SK-N-SH (cell line): ENCODE measurements around the gene UNKL. TPM values are rescaled to one million over a fixed set of nuclear protein-coding genes. Genes with fewer than 3 reads are reported as not detected.

Experiments used
- CTCF ChIA-PET: fragments of 300-600, 350-600 bp; formaldehyde crosslinking; extraction: SDS; loops from one replicate; lab custom pipeline; 2021; lab: Yijun Ruan, JAX
- POLR2A ChIA-PET: fragments of 350-600 bp; sonication (Branson Sonifier 250); formaldehyde crosslinking; extraction: SDS; loops from one replicate; lab custom pipeline; 2020; ENCODE audit warnings: antibody characterized with exemption, inconsistent platforms; lab: Yijun Ruan, JAX
- DNase-seq: peaks from one replicate; pipeline ENCODE4 v3.0.0; 2012
- H2AFZ ChIP-seq: fragments of 200-600 bp; sonication (generic); 2 replicates; pipeline ENCODE4 v1.8.1; 2016; ENCODE audit warnings: antibody characterized with exemption, mild to moderate bottlenecking, low read depth
- H3F3A ChIP-seq: fragments of 200-600 bp; sonication (generic); replicated peaks from 2 replicates; pipeline ENCODE3; 2016; ENCODE audit warnings: antibody characterized with exemption, mild to moderate bottlenecking; ENCODE audit not compliant: insufficient read depth
- H3K27ac ChIP-seq, 2 experiments: fragments of 200-500 bp in 1 of 2; fragments of 200-600 bp in 1 of 2; sonication (Bioruptor generic) in 1 of 2; sonication (generic), shearing (Covaris generic) in 1 of 2; 2 replicates each; pipeline versions ENCODE4 v1.5.1 to v1.6.1; 2014 to 2016; ENCODE audit warnings: low read depth in 2 of 2, inconsistent platforms in 1 of 2, low read length in 1 of 2, mild to moderate bottlenecking in 1 of 2, mixed read lengths in 1 of 2
- H3K27me3 ChIP-seq: fragments of 200-600 bp; sonication (generic), shearing (Covaris generic); 2 replicates; pipeline ENCODE4 v1.6.1; 2016; ENCODE audit warnings: mixed run types; ENCODE audit not compliant: insufficient read depth
- H3K36me3 ChIP-seq, 2 experiments: fragments of 200-500 bp in 1 of 2; fragments of 200-600 bp in 1 of 2; sonication (Bioruptor generic) in 1 of 2; sonication (generic) in 1 of 2; replicated peaks in 1 of 2; 2 replicates each; pipeline versions ENCODE3 to v1.5.1; 2014 to 2016; ENCODE audit warnings: low read length in 1 of 2, mild to moderate bottlenecking in 1 of 2; ENCODE audit not compliant: insufficient read depth in 2 of 2, control insufficient read depth in 1 of 2
- H3K4me1 ChIP-seq, 2 experiments: fragments of 200-500 bp in 1 of 2; fragments of 200-600 bp in 1 of 2; sonication (Bioruptor generic) in 1 of 2; sonication (generic), shearing (Covaris generic) in 1 of 2; 2 replicates each; pipeline versions ENCODE4 v1.5.1 to v1.6.1; 2014 to 2016; ENCODE audit warnings: low read depth in 1 of 2, low read length in 1 of 2, mixed run types in 1 of 2; ENCODE audit not compliant: insufficient read depth in 2 of 2, control insufficient read depth in 1 of 2
- H3K4me2 ChIP-seq: fragments of 200-600 bp; sonication (generic), shearing (Covaris generic); 2 replicates; pipeline ENCODE4 v1.6.1; 2017; ENCODE audit warnings: mixed run types
- H3K4me3 ChIP-seq, 2 experiments: fragments of 200-500 bp in 1 of 2; fragments of 200-600 bp in 1 of 2; sonication (Bioruptor generic) in 1 of 2; sonication (generic), shearing (Covaris generic) in 1 of 2; 2 replicates each; pipeline versions ENCODE4 v1.5.1 to v1.8.1; 2014 to 2016; ENCODE audit warnings: low read depth in 2 of 2, inconsistent platforms in 1 of 2, low read length in 1 of 2, mild to moderate bottlenecking in 1 of 2, mixed read lengths in 1 of 2, moderate library complexity in 1 of 2
- H3K79me2 ChIP-seq: fragments of 200-600 bp; sonication (generic); 2 replicates; pipeline ENCODE4 v1.8.1; 2017; ENCODE audit warnings: mild to moderate bottlenecking; ENCODE audit not compliant: insufficient read depth
- H3K9ac ChIP-seq: fragments of 200-600 bp; sonication (generic); 2 replicates; pipeline ENCODE4 v1.6.1; 2017; ENCODE audit warnings: mixed run types
- H3K9me2 ChIP-seq: fragments of 200-600 bp; sonication (generic); 2 replicates; pipeline ENCODE4 v1.6.1; 2017; ENCODE audit warnings: mixed run types
- H3K9me3 ChIP-seq: fragments of 200-600 bp; sonication (generic); 2 replicates; pipeline ENCODE4 v1.6.1; 2017; ENCODE audit warnings: mixed run types, mild to moderate bottlenecking, moderate library complexity
- H4K20me1 ChIP-seq: fragments of 200-600 bp; sonication (generic); 2 replicates; pipeline ENCODE4 v1.6.1; 2017; ENCODE audit warnings: mild to moderate bottlenecking, mixed run types; ENCODE audit not compliant: insufficient read depth
- CHD2 ChIP-seq: fragments of 150-350 bp; IDR thresholded peaks from 2 replicates; pipeline ENCODE4 v1.6.1; 2018; ENCODE audit warnings: low read length; ENCODE audit not compliant: partially characterized antibody
- EP300 ChIP-seq, 2 experiments: IDR thresholded peaks; 2 replicates each; pipeline versions ENCODE4 v1.4.0 to v1.6.1; 2012; ENCODE audit warnings: borderline replicate concordance in 1 of 2, low read depth in 1 of 2, low read length in 1 of 2
- FOXJ3 ChIP-seq: sonication (generic); formaldehyde crosslinking; IDR thresholded peaks from 2 replicates; pipeline ENCODE4 v1.5.1; 2020; ENCODE audit warnings: mild to moderate bottlenecking, missing genetic modification reagents
- MEF2A ChIP-seq: IDR thresholded peaks from 2 replicates; pipeline ENCODE4 v1.4.0; 2012; ENCODE audit warnings: low read depth, borderline replicate concordance
- MXI1 ChIP-seq: IDR thresholded peaks from 2 replicates; pipeline ENCODE4 v1.6.1; 2012; ENCODE audit warnings: mild to moderate bottlenecking, low read depth, low read length, improper control_type of control experiment
- POLR2AphosphoS5 ChIP-seq: IDR thresholded peaks from 2 replicates; pipeline ENCODE4 v1.6.1; 2012; ENCODE audit warnings: low read depth, low read length
- RFX5 ChIP-seq: IDR thresholded peaks from 2 replicates; pipeline ENCODE4 v1.6.1; 2012; ENCODE audit warnings: mild to moderate bottlenecking, improper control_type of control experiment, low read length
- SIN3A ChIP-seq: IDR thresholded peaks from 2 replicates; pipeline ENCODE4 v1.6.1; 2012; ENCODE audit warnings: low read depth, mild to moderate bottlenecking, low read length, moderate library complexity, borderline replicate concordance
- WGBS: methylation state at CpG from one replicate; pipeline ENCODE4 v1.1.6; 2017; ENCODE audit warnings: low lambda C conversion rate; 5-methylcytosine and 5-hydroxymethylcytosine counted together
- polyA plus RNA-seq, 3 experiments: library from polyadenylated mRNA; depleted of rRNA; stranded (reverse); fragments of >200 nt; gene quantifications; 2 replicates each; pipeline ENCODE4 v1.2.3, GENCODE V29; 2012
- TF ChIP-seq, protein P1 (sequence below): fragments of 200-600 bp; sonication (generic); IDR thresholded peaks from 2 replicates; pipeline ENCODE4 v1.6.1; 2017; ENCODE audit warnings: antibody characterized with exemption, mild to moderate bottlenecking, moderate library complexity

The UNKL gene
- polyA plus RNA-seq, 1 of the 3 experiments (the other 2 are of a cell fraction), result 16.4 TPM

DNA sequence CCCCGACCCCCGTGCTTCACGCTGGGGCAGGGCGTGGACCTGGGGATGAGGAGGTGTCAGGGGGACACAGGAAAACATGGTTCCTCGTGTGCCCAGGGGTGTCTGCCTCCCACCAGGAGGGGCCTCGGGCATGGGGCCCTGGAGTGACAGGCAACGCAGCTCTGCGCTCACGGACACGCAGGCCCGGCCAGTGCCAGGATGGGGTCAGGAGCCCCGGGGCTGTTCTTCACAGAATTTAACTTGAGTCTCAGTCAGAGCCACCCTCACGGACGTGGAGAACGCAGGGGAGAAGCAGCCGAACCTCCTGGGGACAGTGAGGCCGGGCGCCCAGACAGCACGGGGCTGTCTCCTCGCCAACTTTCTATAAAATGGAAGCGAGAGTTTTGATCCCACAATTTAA, 16.7 kb downstream of the UNKL start:
- Histone ChIP-seq H3K4me1 (no peaks in the 10 kb centered on the region), H3K9me3 (no peaks in the 10 kb centered on the region), H3K79me2 (no peaks in the 10 kb centered on the region), H3K36me3 (peaks cover 0 to 13% of the 10 kb centered on the region in 2 experiments), H3K9me2 (no peaks in the 10 kb centered on the region), H3K9ac (no peak overlapping the region), H3K4me3 (no peak overlapping the region), H3K27ac (no peak overlapping the region), H4K20me1 (no peaks in the 10 kb centered on the region), H3K4me2 (no peak overlapping the region), H3K27me3 (no peaks in the 10 kb centered on the region), H3F3A (no peaks in the 10 kb centered on the region), H2AFZ (no peak overlapping the region)
- CTCF ChIA-PET, result no interaction called here
- POLR2A ChIA-PET, result no interaction called here
- DNase-seq, result peak; percentile 25
- WGBS, result 96% methylated on average over 9 of the region's 21 CpGs
- TF ChIP-seq CHD2 (no peak), FOXJ3 (no peak), SIN3A (no peak), RFX5 (no peak), POLR2AphosphoS5 (no peak), EP300 (IDR thresholded peaks at IDR 0.05; ENCODE audit: borderline replicate concordance in 1 of 2, low read depth in 1 of 2, low read length in 1 of 2) (no peak)

DNA sequence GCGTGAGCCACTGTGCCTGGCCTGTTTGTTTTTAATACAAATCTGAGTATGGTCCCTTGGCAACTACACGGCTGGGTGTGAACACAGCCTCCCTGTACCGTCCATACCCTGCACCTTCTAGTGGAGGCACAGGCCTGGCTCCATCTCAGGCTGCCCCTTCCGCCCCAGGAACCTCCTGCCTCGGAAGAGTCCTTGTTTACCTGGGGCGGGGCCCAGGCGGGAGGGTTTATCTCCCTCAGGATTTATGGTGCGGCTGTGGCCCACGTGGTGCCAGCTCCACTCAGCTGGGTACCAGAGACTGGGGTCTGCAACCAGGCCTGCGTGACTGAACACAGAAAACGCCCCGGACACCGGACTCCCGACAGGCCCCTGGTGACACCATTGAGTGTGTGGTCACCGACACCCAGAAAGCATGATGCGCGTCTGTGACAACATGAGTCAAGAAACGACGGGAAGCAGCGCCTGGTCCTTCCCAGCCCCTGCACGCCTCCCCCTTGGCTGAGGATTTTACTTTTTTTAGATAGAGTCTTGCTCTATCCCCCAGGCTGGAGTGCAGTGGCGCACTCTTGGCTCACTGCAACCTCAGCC, 19.0 kb downstream of the UNKL start:
- Histone ChIP-seq H3K4me1 (no peaks in the 10 kb centered on the region), H3K4me3 (no peak overlapping the region), H3K27ac (no peak overlapping the region), H3K27me3 (no peaks in the 10 kb centered on the region), H3K9ac (no peak overlapping the region), H3F3A (no peaks in the 10 kb centered on the region), H3K79me2 (no peaks in the 10 kb centered on the region), H3K9me2 (no peaks in the 10 kb centered on the region), H3K9me3 (no peaks in the 10 kb centered on the region), H2AFZ (no peak overlapping the region), H4K20me1 (no peaks in the 10 kb centered on the region), H3K36me3 (peaks cover 0 to 6% of the 10 kb centered on the region in 2 experiments), H3K4me2 (no peak overlapping the region)
- TF ChIP-seq SIN3A, result no peak
- no peak for TF ChIP-seq MEF2A
- no peak for TF ChIP-seq FOXJ3
- no peak for TF ChIP-seq MXI1
- TF ChIP-seq, protein P1, sequence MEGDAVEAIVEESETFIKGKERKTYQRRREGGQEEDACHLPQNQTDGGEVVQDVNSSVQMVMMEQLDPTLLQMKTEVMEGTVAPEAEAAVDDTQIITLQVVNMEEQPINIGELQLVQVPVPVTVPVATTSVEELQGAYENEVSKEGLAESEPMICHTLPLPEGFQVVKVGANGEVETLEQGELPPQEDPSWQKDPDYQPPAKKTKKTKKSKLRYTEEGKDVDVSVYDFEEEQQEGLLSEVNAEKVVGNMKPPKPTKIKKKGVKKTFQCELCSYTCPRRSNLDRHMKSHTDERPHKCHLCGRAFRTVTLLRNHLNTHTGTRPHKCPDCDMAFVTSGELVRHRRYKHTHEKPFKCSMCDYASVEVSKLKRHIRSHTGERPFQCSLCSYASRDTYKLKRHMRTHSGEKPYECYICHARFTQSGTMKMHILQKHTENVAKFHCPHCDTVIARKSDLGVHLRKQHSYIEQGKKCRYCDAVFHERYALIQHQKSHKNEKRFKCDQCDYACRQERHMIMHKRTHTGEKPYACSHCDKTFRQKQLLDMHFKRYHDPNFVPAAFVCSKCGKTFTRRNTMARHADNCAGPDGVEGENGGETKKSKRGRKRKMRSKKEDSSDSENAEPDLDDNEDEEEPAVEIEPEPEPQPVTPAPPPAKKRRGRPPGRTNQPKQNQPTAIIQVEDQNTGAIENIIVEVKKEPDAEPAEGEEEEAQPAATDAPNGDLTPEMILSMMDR, result no peak
- POLR2A ChIA-PET, result no interaction called here
- DNase-seq, result no peak
- 95% methylated on average over 14 of the region's 22 CpGs for WGBS
- CTCF ChIA-PET, result no interaction called here
